Lower leg skin (tissue), 3 donors: ENCODE data around the gene APBA1.

Experiments used
- CTCF ChIP-seq, 3 donors: fragments of 450-650 bp; IDR thresholded peaks; one replicate each; pipeline ENCODE4 v1.5.1; 2016; ENCODE audit warnings: antibody characterized with exemption in 3 of 3, mild to moderate bottlenecking in 3 of 3, moderate library complexity in 2 of 3
- POLR2A ChIP-seq, 2 donors: fragments of 450-650 bp; IDR thresholded peaks; one replicate each; pipeline ENCODE4 v1.6.1; 2016 to 2017; ENCODE audit warnings: antibody characterized with exemption in 2 of 2, mild to moderate bottlenecking in 1 of 2, moderate library complexity in 1 of 2

- TF ChIP-seq CTCF (IDR thresholded peaks at IDR 0.05) (no peak), POLR2A (IDR thresholded peaks at IDR 0.05) (no peak)
Measured at GRCh38 chr9:69377981-69378380, 294.2 kb downstream of the APBA1 start.
